ENCODE data around the gene RTP1. TPM values are rescaled to one million over a fixed set of nuclear protein-coding genes. Genes with fewer than 3 reads are reported as not detected.
"Not testable (repeated sequence)": the region's sequence is repeated elsewhere in the genome, so short reads cannot be mapped to it uniquely, and the experiment has no call there.

RTP1 gene
- total RNA-seq, 3 donors from 2014 or later = not detected

DNA sequence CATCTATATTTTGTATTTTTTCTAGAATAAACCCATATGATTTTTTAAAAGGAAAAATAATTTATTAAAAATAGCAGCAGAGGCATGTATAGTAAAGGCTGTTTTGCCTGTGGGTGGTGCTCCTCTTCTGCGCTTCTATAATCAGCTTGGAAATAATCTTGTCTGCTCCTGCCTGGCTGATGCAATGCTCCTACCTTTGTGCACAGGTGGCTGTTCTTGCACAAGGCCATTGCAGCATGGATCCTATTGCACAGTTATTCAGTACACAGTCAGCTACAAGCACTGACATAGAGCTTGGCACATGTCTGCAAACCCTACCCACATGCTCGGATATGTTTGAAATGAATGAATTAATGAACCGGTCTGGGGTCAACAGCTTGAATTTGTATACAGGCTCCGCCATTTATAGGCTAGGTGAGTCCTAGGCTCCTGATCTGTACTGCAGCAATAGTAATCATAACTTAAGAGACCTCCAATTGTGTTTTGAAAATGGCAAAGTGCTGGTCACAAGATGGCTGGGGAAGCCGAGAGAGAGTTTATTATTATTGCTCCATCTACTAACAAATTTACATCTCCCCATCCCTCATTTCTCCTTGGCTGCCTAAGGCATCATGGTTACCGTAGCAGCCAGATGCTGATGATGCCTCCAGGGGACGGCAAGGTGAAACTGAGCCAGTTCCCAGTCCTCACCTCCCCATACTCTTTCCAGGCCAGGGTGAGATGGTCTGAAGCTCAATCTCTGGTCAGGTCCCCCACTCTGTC is 532 bp upstream of the RTP1 start:
- Histone ChIP-seq H3K27ac (no peak overlapping the region), H3K9me3 (no peaks in the 10 kb centered on the region), H3K4me3 (no peak overlapping the region), H3K27me3 (no peaks in the 10 kb centered on the region), H3K4me1 (no peaks in the 10 kb centered on the region), H3K36me3 (no peaks in the 10 kb centered on the region)
- intact Hi-C loops (cut with DNase I; ENCODE audit: low total_unique reads) = no loop called here
- DNase-seq (ENCODE audit: low spot score in 2 of 2) = no peak
- TF ChIP-seq, protein P1, sequence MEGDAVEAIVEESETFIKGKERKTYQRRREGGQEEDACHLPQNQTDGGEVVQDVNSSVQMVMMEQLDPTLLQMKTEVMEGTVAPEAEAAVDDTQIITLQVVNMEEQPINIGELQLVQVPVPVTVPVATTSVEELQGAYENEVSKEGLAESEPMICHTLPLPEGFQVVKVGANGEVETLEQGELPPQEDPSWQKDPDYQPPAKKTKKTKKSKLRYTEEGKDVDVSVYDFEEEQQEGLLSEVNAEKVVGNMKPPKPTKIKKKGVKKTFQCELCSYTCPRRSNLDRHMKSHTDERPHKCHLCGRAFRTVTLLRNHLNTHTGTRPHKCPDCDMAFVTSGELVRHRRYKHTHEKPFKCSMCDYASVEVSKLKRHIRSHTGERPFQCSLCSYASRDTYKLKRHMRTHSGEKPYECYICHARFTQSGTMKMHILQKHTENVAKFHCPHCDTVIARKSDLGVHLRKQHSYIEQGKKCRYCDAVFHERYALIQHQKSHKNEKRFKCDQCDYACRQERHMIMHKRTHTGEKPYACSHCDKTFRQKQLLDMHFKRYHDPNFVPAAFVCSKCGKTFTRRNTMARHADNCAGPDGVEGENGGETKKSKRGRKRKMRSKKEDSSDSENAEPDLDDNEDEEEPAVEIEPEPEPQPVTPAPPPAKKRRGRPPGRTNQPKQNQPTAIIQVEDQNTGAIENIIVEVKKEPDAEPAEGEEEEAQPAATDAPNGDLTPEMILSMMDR (IDR thresholded peaks at IDR 0.05) = no peak
- no peak for TF ChIP-seq POLR2A (IDR thresholded peaks at IDR 0.05)
- no peak for TF ChIP-seq POLR2AphosphoS5 (IDR thresholded peaks at IDR 0.05)

DNA sequence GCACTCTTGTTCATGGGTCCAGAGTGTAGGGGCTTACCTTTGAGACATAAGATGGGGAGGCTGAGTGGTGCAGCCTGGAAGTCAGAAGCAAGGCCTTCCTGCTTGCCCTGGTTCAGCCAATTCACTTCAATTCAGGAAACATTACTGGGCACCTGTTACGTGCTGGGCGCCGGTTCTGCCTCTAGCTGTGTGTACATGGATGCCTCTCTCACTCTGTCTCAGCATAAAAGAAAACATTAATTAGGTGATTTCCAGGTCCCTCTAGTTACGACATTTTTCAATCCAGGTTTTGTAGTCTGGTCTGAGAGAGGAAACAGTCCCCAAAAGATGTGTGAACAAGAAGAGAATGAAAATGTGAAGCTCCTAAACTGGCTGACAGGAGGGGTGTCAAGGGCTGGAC is 1.2 kb downstream of the RTP1 start:
- no peak overlapping the region for H3K4me3 ChIP-seq
- no peaks in the 10 kb centered on the region for H3K9me3 ChIP-seq
- no peaks in the 10 kb centered on the region for H3K36me3 ChIP-seq
- no peaks in the 10 kb centered on the region for H3K27me3 ChIP-seq
- intact Hi-C loops (cut with DNase I; ENCODE audit: low total_unique reads) = no loop called here
- TF ChIP-seq POLR2AphosphoS5 (IDR thresholded peaks at IDR 0.05) (no peak), POLR2A (IDR thresholded peaks at IDR 0.05) (no peak)
- TF ChIP-seq, protein P1 (IDR thresholded peaks at IDR 0.05) = no peak
- H3K4me1 ChIP-seq = no peaks in the 10 kb centered on the region
- no peak overlapping the region for H3K27ac ChIP-seq
- DNase-seq (ENCODE audit: low spot score in 2 of 2) = no peak

DNA sequence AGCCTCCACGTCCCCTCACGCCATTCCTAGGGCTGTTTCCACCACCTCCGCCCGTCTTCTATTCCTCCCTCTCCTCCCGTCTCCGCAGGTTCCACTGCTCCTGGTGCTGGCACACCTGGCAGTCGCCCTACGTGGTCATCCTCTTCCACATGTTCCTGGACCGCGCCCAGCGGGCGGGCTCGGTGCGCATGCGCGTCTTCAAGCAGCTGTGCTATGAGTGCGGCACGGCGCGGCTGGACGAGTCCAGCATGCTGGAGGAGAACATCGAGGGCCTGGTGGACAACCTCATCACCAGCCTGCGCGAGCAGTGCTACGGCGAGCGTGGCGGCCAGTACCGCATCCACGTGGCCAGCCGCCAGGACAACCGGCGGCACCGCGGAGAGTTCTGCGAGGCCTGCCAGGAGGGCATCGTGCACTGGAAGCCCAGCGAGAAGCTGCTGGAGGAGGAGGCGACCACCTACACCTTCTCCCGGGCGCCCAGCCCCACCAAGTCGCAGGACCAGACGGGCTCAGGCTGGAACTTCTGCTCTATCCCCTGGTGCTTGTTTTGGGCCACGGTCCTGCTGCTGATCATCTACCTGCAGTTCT is 2.3 kb downstream of the RTP1 start:
- DNase-seq (ENCODE audit: low spot score in 2 of 2); H3K27ac ChIP-seq; H3K36me3 ChIP-seq; intact Hi-C loops (cut with DNase I; ENCODE audit: low total_unique reads); H3K4me1 ChIP-seq; H3K9me3 ChIP-seq; H3K4me3 ChIP-seq; H3K27me3 ChIP-seq: not testable (repeated sequence)

DNA sequence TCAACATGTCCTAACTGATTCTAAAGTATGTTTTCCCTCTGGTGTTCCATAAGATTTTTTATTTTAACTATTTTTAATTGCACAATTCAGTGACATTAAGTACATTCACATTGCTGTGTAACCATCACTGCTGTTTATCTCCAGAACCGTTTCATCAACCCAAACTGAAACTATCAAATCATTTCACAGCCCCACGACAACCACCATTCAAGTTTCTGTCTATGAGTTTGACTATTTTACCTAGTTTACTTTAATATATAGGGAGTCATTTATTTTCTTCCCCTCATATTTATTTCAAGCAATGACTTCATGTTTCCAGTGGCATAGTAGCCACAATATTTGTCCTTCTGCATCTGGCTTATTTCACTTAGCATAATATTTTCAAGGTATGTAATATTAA is 8.4 kb downstream of the RTP1 start:
- intact Hi-C loops (cut with DNase I; ENCODE audit: low total_unique reads) = no loop called here
- H3K4me3 ChIP-seq = no peak overlapping the region
- no peaks in the 10 kb centered on the region for H3K27me3 ChIP-seq
- no peaks in the 10 kb centered on the region for H3K9me3 ChIP-seq
- DNase-seq (ENCODE audit: low spot score in 2 of 2) = no peak
- no peak for TF ChIP-seq POLR2AphosphoS5 (IDR thresholded peaks at IDR 0.05)
- TF ChIP-seq, protein P1 (IDR thresholded peaks at IDR 0.05) = no peak
- no peak for TF ChIP-seq POLR2A (IDR thresholded peaks at IDR 0.05)
- H3K36me3 ChIP-seq = no peaks in the 10 kb centered on the region
- no peak overlapping the region for H3K27ac ChIP-seq
- peaks cover 7 to 13% of the 10 kb centered on the region in 2 donors for H3K4me1 ChIP-seq

DNA sequence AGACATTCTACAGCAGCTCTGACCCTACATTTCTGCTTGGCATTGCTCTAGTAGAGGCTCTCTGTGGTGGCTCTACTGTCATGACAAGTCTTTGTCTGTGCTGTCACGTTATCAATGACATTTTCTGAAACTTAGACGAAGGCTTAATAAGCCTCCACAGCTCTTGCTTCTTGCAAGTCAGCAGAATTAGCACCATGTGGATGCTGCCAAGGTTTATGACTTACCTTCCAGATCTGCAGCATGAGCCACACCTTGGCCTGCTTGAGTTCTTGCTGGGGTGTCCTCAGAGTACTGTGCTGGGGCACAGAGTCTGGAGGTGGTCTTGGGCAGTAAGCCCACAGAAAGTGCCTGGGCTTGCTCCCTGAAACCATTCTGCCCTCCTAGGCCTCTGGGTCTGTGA is 9.8 kb downstream of the RTP1 start:
- Histone ChIP-seq H3K4me3 (no peak overlapping the region), H3K4me1 (peaks cover 7 to 13% of the 10 kb centered on the region in 2 donors), H3K27me3 (no peaks in the 10 kb centered on the region), H3K36me3 (no peaks in the 10 kb centered on the region), H3K9me3 (no peaks in the 10 kb centered on the region), H3K27ac (peak overlapping the region; percentile 77 to 78)
- no peak for DNase-seq (ENCODE audit: low spot score in 2 of 2)
- TF ChIP-seq, protein P1 (IDR thresholded peaks at IDR 0.05) = no peak
- intact Hi-C loops (cut with DNase I; ENCODE audit: low total_unique reads) = no loop called here
